Measurements from ENCODE around the gene TAF11L5. TPM values are rescaled to one million over a fixed set of nuclear protein-coding genes. Genes with fewer than 3 reads are reported as not detected.

Gene TAF11L5
- not detected in 2 replicates for total RNA-seq

DNA sequence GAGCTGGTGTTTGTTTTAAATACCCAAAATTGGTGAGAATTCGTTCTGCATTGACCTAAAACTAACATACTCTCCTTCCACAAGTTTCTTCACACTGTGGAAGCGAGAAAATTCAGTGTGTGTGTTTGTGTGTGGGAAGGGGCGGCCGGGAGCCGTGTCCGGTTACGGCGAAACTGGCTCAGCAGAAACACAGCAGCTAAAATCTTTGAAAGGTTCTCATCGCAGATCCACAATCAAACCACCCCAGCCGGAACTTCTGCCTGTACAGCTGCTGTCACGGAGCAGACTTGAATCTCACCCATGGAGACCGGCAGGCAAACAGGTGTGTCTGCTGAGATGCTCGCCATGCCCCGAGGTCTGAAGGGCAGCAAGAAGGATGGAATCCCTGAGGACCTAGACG lies at the start of gene TAF11L5:
Gene TAF11L5 (plus strand): TSS at position 301 of the 400 bp plus-strand sequence.

DNA sequence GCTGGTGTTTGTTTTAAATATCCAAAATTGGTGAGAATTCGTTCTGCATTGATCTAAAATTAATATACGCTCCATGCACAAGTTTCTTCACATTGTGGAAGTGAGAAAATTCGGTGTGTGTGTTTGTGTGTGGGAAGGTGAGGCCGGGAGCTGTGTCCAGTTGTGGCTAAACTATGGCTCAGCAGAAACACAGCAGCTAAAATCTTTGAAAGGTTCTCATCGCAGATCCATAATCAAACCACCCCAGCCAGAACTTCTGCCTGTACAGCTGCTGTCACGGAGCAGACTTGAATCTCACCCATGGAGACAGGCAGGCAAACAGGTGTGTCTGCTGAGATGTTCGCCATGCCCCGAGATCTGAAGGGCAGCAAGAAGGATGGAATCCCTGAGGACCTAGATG lies 27.1 kb upstream of the TAF11L5 start, which contains the start of gene TAF11L2:
Gene TAF11L2 (plus strand): TSS at position 301 of the 400 bp plus-strand sequence.

DNA sequence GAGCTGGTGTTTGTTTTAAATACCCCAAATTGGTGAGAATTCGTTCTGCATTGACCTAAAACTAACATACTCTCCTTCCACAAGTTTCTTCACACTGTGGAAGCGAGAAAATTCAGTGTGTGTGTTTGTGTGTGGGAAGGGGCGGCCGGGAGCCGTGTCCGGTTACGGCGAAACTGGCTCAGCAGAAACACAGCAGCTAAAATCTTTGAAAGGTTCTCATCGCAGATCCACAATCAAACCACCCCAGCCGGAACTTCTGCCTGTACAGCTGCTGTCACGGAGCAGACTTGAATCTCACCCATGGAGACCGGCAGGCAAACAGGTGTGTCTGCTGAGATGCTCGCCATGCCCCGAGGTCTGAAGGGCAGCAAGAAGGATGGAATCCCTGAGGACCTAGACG lies 7.0 kb upstream of the TAF11L5 start, which contains the start of gene TAF11L3:
Gene TAF11L3 (plus strand): TSS at position 301 of the 400 bp plus-strand sequence.

DNA sequence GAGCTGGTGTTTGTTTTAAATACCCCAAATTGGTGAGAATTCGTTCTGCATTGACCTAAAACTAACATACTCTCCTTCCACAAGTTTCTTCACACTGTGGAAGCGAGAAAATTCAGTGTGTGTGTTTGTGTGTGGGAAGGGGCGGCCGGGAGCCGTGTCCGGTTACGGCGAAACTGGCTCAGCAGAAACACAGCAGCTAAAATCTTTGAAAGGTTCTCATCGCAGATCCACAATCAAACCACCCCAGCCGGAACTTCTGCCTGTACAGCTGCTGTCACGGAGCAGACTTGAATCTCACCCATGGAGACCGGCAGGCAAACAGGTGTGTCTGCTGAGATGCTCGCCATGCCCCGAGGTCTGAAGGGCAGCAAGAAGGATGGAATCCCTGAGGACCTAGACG lies 3.5 kb upstream of the TAF11L5 start, which contains the start of gene TAF11L4:
Gene TAF11L4 (plus strand): TSS at position 301 of the 400 bp plus-strand sequence.

DNA sequence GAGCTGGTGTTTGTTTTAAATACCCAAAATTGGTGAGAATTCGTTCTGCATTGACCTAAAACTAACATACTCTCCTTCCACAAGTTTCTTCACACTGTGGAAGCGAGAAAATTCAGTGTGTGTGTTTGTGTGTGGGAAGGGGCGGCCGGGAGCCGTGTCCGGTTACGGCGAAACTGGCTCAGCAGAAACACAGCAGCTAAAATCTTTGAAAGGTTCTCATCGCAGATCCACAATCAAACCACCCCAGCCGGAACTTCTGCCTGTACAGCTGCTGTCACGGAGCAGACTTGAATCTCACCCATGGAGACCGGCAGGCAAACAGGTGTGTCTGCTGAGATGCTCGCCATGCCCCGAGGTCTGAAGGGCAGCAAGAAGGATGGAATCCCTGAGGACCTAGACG lies 3.3 kb downstream of the TAF11L5 start, which contains the start of gene TAF11L6:
Gene TAF11L6 (plus strand): TSS at position 301 of the 400 bp plus-strand sequence.

Other genes starting within 250 kb of the TAF11L5 start
- not detected in 2 replicates for gene TAF11L2, start 27.0 kb upstream of the TAF11L5 start, total RNA-seq
- not detected in 2 replicates for gene TAF11L3, start 6.9 kb upstream of the TAF11L5 start, total RNA-seq
- gene TAF11L4, start 3.4 kb upstream of the TAF11L5 start, total RNA-seq: not detected in 2 replicates
- not detected in 2 replicates for gene TAF11L6, start 3.4 kb downstream of the TAF11L5 start, total RNA-seq
- not detected in 2 replicates for gene TAF11L7, start 60.5 kb downstream of the TAF11L5 start, total RNA-seq
- not detected in 2 replicates for gene TAF11L8, start 65.7 kb downstream of the TAF11L5 start, total RNA-seq
- not detected in 2 replicates for gene TAF11L9, start 69.2 kb downstream of the TAF11L5 start, total RNA-seq
- not detected in 2 replicates for gene TAF11L10, start 72.6 kb downstream of the TAF11L5 start, total RNA-seq
- not detected in 2 replicates for gene TAF11L11, start 78.9 kb downstream of the TAF11L5 start, total RNA-seq
- gene TAF11L12, start 85.2 kb downstream of the TAF11L5 start, total RNA-seq: not detected in 2 replicates
- gene TAF11L13, start 106.9 kb downstream of the TAF11L5 start, total RNA-seq: not detected in 2 replicates
- gene TAF11L14, start 109.2 kb downstream of the TAF11L5 start, total RNA-seq: not detected in 2 replicates